ENCODE measurements around the gene MKNK1. TPM values are rescaled to one million over a fixed set of nuclear protein-coding genes. Genes with fewer than 3 reads are reported as not detected.

MKNK1 gene
- total RNA-seq, 1 donor, result 17.7 TPM

- no peak overlapping the region for H3K4me3 ChIP-seq (ENCODE audit: low read depth, low read length)
- TF ChIP-seq, protein P1, sequence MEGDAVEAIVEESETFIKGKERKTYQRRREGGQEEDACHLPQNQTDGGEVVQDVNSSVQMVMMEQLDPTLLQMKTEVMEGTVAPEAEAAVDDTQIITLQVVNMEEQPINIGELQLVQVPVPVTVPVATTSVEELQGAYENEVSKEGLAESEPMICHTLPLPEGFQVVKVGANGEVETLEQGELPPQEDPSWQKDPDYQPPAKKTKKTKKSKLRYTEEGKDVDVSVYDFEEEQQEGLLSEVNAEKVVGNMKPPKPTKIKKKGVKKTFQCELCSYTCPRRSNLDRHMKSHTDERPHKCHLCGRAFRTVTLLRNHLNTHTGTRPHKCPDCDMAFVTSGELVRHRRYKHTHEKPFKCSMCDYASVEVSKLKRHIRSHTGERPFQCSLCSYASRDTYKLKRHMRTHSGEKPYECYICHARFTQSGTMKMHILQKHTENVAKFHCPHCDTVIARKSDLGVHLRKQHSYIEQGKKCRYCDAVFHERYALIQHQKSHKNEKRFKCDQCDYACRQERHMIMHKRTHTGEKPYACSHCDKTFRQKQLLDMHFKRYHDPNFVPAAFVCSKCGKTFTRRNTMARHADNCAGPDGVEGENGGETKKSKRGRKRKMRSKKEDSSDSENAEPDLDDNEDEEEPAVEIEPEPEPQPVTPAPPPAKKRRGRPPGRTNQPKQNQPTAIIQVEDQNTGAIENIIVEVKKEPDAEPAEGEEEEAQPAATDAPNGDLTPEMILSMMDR (IDR thresholded peaks at IDR 0.05; ENCODE audit: insufficient read depth, low read length), result no peak
- DNase-seq (ENCODE audit: low read depth), result no peak
Observed at GRCh38 chr1:46517932-46518498, 86.1 kb downstream of the MKNK1 start.

GRCh38 chr1:46517010-46517600, 87.0 kb downstream of the MKNK1 start:
- H3K4me3 ChIP-seq (ENCODE audit: low read depth, low read length), result no peak overlapping the region
- no peak for DNase-seq (ENCODE audit: low read depth)
- TF ChIP-seq, protein P1 (IDR thresholded peaks at IDR 0.05; ENCODE audit: insufficient read depth, low read length), result no peak

GRCh38 chr1:46516200-46516950, 87.7 kb downstream of the MKNK1 start:
- H3K4me3 ChIP-seq (ENCODE audit: low read depth, low read length), result no peak overlapping the region
- DNase-seq (ENCODE audit: low read depth), result no peak
- TF ChIP-seq, protein P1 (IDR thresholded peaks at IDR 0.05; ENCODE audit: insufficient read depth, low read length), result no peak

DNA sequence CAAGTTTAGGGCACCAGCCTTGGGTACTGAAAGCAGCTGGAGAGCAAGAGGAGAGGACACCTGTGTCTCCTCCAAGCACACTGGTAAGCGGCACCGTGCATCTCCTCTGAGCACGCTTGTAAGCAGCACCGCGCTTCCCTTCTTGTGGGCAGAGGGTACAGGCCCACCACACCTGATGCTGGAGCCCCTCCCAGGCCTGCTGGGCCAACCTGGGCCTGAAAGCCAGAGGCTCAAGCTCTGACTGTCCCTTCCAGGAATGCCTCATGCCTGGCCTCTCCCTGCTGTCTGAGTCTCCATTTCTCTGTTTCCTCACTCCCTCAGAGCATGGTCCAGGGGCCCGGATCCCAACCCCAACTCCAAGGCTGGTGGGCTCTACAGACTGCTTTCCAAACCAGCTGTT, 88.5 kb downstream of the MKNK1 start:
- TF ChIP-seq, protein P1 (IDR thresholded peaks at IDR 0.05; ENCODE audit: insufficient read depth, low read length), result no peak
- no peak for DNase-seq (ENCODE audit: low read depth)

DNA sequence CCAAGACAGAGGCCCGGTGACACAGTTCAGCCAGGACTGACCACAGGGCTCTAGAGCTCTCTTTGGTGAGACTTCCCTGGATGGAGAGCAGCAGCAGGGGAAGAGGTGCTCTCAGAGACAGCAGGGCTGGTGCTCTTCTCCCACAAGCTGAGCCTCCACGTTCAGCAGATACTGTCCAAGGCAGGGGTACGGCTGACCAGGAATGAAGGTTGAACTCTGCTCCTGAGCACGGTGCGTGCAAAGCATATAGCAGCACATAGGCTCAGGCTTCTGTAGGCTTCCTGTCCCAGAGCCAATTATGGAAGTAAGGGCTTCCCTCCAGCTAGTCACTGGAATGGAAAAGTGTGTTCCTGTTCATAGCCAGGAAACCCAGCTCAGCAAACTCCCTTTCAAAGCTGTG, 90.5 kb downstream of the MKNK1 start:
- no peak for DNase-seq (ENCODE audit: low read depth)
- TF ChIP-seq, protein P1 (IDR thresholded peaks at IDR 0.05; ENCODE audit: insufficient read depth, low read length), result no peak
- no peak overlapping the region for H3K4me3 ChIP-seq (ENCODE audit: low read depth, low read length)

More for the DNA sequence above, 88.5 kb downstream of the MKNK1 start:
- H3K4me3 ChIP-seq (ENCODE audit: low read depth, low read length), result no peak overlapping the region

GRCh38 chr1:46512792-46513190, 91.3 kb downstream of the MKNK1 start:
- H3K4me3 ChIP-seq (ENCODE audit: low read depth, low read length), result no peak overlapping the region
- TF ChIP-seq, protein P1 (IDR thresholded peaks at IDR 0.05; ENCODE audit: insufficient read depth, low read length), result no peak
- DNase-seq (ENCODE audit: low read depth), result no peak
